Mesendoderm (in vitro differentiated cells): Measurements from ENCODE around the gene SETD5.

ENCODE experiments used
- DNase-seq: peaks from one replicate; pipeline ENCODE4 v3.0.0; 2013
- H2AK5ac ChIP-seq: 2 replicates; pipeline ENCODE4 v1.6.1; 2013; ENCODE audit warnings: low read length, inconsistent platforms
- H2BK120ac ChIP-seq: 2 replicates; pipeline ENCODE4 v1.6.1; 2013; ENCODE audit warnings: low read depth, mild to moderate bottlenecking, low read length, moderate library complexity, mixed read lengths
- H2BK15ac ChIP-seq: replicated peaks from 2 replicates; pipeline ENCODE4 v1.6.1; 2013; ENCODE audit warnings: low read depth, mild to moderate bottlenecking, moderate library complexity
- H2BK5ac ChIP-seq: 2 replicates; pipeline ENCODE4 v1.6.1; 2013; ENCODE audit warnings: low read length, inconsistent platforms
- H3K18ac ChIP-seq: 2 replicates; pipeline ENCODE4 v1.6.1; 2013; ENCODE audit warnings: mild to moderate bottlenecking, low read length, mixed read lengths
- H3K23ac ChIP-seq: one replicate; pipeline ENCODE4 v1.6.1; 2013; ENCODE audit warnings: low read length
- H3K27ac ChIP-seq: 2 replicates; pipeline ENCODE4 v1.5.1; 2013; ENCODE audit warnings: low read depth, mild to moderate bottlenecking, inconsistent platforms, low read length, moderate library complexity
- H3K27me3 ChIP-seq: 2 replicates; pipeline ENCODE4 v1.6.1; 2013; ENCODE audit warnings: low read length, control low read depth, mild to moderate bottlenecking, inconsistent platforms; ENCODE audit not compliant: insufficient read depth, poor library complexity
- H3K36me3 ChIP-seq: 2 replicates; pipeline ENCODE4 v1.6.1; 2013; ENCODE audit warnings: low read length, inconsistent platforms; ENCODE audit not compliant: control insufficient read depth, insufficient read depth
- H3K4ac ChIP-seq: one replicate; pipeline ENCODE4 v1.6.1; 2013; ENCODE audit warnings: low read depth, mild to moderate bottlenecking, low read length, moderate library complexity
- H3K4me1 ChIP-seq: 2 replicates; pipeline ENCODE4 v1.6.1; 2013; ENCODE audit warnings: low read depth, low read length, inconsistent platforms; ENCODE audit not compliant: control insufficient read depth
- H3K4me2 ChIP-seq: 2 replicates; pipeline ENCODE4 v1.6.1; 2013; ENCODE audit warnings: low read length
- H3K4me3 ChIP-seq: 2 replicates; pipeline ENCODE4 v1.5.1; 2013; ENCODE audit warnings: mild to moderate bottlenecking, low read length
- H3K56ac ChIP-seq: one replicate; pipeline ENCODE4 v1.6.1; 2013; ENCODE audit warnings: low read length
- H3K79me1 ChIP-seq: 2 replicates; pipeline ENCODE4 v1.6.1; 2013; ENCODE audit warnings: low read length, inconsistent platforms
- H3K79me2 ChIP-seq: 2 replicates; pipeline ENCODE4 v1.6.1; 2013; ENCODE audit warnings: mild to moderate bottlenecking, low read length; ENCODE audit not compliant: control insufficient read depth, insufficient read depth
- H3K9ac ChIP-seq: 2 replicates; pipeline ENCODE4 v1.6.1; 2013; ENCODE audit warnings: low read length, inconsistent platforms
- H4K5ac ChIP-seq: one replicate; pipeline ENCODE4 v1.6.1; 2013; ENCODE audit warnings: low read length
- H4K8ac ChIP-seq: one replicate; pipeline ENCODE4 v1.6.1; 2013; ENCODE audit warnings: low read depth, mild to moderate bottlenecking, control low read depth, low read length, moderate library complexity
- WGBS: extraction: QIAGEN DNeasy Blood & Tissue Kit; methylation state at CpG from one replicate; pipeline ENCODE4 v1.1.7; 2013; ENCODE audit warnings: low lambda C conversion rate, missing lambda C conversion rate; ENCODE audit not compliant: insufficient coverage; ENCODE audit errors: extremely low coverage; 5-methylcytosine and 5-hydroxymethylcytosine counted together

Gene SETD5

DNA sequence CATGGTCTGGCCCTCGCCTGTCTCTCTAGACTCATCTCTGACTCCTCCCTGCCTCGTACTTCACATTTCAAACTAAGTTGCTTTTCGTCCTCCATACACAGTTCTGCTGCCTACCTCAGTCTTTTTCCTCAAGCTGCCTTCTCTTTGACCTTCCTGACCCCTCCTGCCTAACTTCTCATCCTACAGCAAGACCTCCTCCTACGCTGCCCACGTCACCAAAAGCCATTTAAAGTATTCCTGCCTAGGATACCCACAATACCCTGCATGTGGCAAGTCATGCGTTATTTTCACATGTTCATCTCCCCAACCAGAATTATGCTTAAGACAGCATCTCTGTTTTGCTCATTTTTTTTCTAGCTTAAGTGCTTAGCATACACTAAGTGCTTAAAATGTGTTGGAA is 99.5 kb downstream of the SETD5 start:
- Histone ChIP-seq H2BK15ac (no peak overlapping the region), H4K8ac (no peak overlapping the region), H2BK120ac (no peak overlapping the region), H3K4ac (no peak overlapping the region), H3K4me1 (no peaks in the 10 kb centered on the region), H3K36me3 (no peaks in the 10 kb centered on the region), H3K4me2 (no peak overlapping the region), H3K23ac (no peak overlapping the region), H3K4me3 (no peak overlapping the region), H3K79me2 (no peaks in the 10 kb centered on the region), H3K27ac (no peak overlapping the region), H3K9ac (no peak overlapping the region), H3K27me3 (no peaks in the 10 kb centered on the region), H4K5ac (no peak overlapping the region), H3K79me1 (no peaks in the 10 kb centered on the region), H2BK5ac (no peak overlapping the region), H3K56ac (no peak overlapping the region), H2AK5ac (no peak overlapping the region), H3K18ac (no peak overlapping the region)
- no peak for DNase-seq
- WGBS = no CpG with 5 or more reads among the region's 6 CpGs

DNA sequence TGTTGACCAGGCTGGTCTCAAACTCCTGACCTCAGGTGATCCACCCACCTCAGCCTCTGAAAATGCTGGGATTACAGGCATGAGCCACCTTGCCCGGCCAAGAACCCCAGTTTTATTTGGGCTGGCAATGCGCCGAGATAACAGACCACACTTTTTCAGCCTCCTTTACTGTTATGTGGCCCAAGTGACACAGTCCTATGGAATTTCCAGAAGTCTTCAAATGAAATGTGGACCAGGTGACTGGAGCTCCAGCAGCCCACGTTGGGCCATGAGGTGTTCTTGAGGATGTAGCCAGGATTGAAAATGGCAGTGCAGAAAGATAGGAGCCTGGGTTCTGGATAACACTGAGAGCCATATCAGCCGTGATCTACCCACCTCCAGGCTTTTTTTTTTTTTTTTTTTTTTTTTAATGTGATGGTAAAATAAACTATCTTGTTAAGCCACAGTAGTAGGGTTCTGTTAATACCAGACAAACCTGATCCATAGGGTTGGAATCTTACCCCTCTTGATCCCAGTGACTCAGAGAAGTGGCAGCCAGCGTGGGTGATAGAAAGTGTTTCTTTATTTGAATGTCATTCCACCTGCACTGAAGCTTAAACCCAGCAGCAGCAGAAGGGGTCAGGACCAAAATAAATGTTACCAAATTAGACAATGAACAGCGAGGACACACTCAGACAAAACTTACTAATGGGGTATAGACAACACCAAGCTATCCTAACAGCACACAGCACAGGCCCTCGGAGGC is 100.6 kb downstream of the SETD5 start:
- H3K27me3 ChIP-seq = no peaks in the 10 kb centered on the region
- no peak overlapping the region for H2BK5ac ChIP-seq
- no peak overlapping the region for H2BK120ac ChIP-seq
- H3K23ac ChIP-seq = no peak overlapping the region
- WGBS = no CpG with 5 or more reads among the region's 8 CpGs
- H3K4me2 ChIP-seq = no peak overlapping the region
- H3K4ac ChIP-seq = no peak overlapping the region
- no peak for DNase-seq
- H3K79me2 ChIP-seq = no peaks in the 10 kb centered on the region
- no peaks in the 10 kb centered on the region for H3K4me1 ChIP-seq
- no peak overlapping the region for H3K4me3 ChIP-seq
- H3K56ac ChIP-seq = no peak overlapping the region
- H4K5ac ChIP-seq = no peak overlapping the region
- no peak overlapping the region for H4K8ac ChIP-seq
- H3K27ac ChIP-seq = no peak overlapping the region
- H2AK5ac ChIP-seq = no peak overlapping the region
- no peaks in the 10 kb centered on the region for H3K36me3 ChIP-seq
- H3K18ac ChIP-seq = no peak overlapping the region
- no peak overlapping the region for H3K9ac ChIP-seq
- H2BK15ac ChIP-seq = no peak overlapping the region
- H3K79me1 ChIP-seq = no peaks in the 10 kb centered on the region

DNA sequence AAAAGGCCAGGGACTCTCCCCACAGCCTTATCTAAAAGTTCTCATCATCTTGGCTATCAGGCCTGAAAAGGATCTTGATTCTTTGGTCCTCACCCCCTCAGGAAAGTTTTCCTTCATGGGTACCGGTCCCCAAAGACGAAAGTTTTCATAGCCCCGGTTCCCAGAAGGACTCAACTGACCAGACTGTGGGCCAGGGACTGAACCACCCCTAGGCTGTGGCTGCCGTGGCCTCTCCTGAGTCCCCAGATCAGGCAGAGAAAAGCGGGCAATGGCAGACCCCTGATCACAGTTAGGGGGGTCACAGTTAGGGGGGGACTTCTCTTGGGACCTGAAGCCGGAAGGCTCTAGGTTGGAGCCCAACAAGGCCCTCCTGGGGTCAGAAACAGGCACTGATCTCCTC is 101.4 kb downstream of the SETD5 start:
- H2AK5ac ChIP-seq = no peak overlapping the region
- no peaks in the 10 kb centered on the region for H3K4me1 ChIP-seq
- H3K23ac ChIP-seq = no peak overlapping the region
- H4K5ac ChIP-seq = no peak overlapping the region
- no peak overlapping the region for H2BK120ac ChIP-seq
- no peak overlapping the region for H3K56ac ChIP-seq
- H3K27me3 ChIP-seq = no peaks in the 10 kb centered on the region
- no peak overlapping the region for H3K4me2 ChIP-seq
- H2BK5ac ChIP-seq = no peak overlapping the region
- H4K8ac ChIP-seq = no peak overlapping the region
- H3K9ac ChIP-seq = no peak overlapping the region
- H3K18ac ChIP-seq = no peak overlapping the region
- no peak for DNase-seq
- H3K27ac ChIP-seq = no peak overlapping the region
- H3K4me3 ChIP-seq = no peak overlapping the region
- no peaks in the 10 kb centered on the region for H3K36me3 ChIP-seq
- no peak overlapping the region for H3K4ac ChIP-seq
- H2BK15ac ChIP-seq = no peak overlapping the region
- H3K79me2 ChIP-seq = no peaks in the 10 kb centered on the region
- no peaks in the 10 kb centered on the region for H3K79me1 ChIP-seq
- no CpG with 5 or more reads among the region's 6 CpGs for WGBS

DNA sequence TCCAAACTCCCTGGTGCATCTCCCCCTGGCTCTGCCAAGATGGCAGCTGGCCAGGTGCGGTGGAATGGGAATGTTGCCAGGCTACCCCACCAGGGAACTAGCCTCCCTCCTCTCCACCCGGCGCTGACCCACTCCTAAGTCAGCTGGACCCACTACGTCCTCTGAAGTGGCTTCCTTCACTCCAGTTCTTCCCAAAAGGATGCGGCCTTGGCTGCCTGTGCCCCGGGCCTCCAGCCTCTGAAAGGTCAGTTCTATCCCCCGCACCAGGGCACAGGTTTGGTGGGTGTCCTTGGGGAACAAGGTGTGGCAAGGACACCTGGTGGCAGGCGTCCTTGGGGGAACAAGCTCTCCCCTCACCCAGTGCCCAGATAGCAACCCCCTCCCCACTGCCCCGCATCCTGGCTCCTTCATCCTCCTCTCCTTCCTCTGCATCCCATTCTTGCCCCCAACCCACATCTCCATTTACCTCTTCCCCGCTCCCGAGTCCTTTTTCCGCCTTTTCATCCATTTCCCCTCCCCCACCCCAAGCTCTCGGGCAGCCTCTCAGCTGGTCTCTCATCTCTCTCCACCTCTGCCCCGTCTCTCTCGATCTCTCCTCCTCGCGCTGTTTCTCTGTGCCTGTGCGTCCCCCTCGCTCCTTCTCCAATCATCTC is 102.2 kb downstream of the SETD5 start:
- no peaks in the 10 kb centered on the region for H3K27me3 ChIP-seq
- H2BK5ac ChIP-seq = no peak overlapping the region
- no peaks in the 10 kb centered on the region for H3K79me1 ChIP-seq
- peak overlapping the region; percentile 74 for H3K56ac ChIP-seq
- no peak overlapping the region for H2BK120ac ChIP-seq
- H3K23ac ChIP-seq = no peak overlapping the region
- H3K27ac ChIP-seq = no peak overlapping the region
- DNase-seq = peak; percentile 31
- WGBS = no CpG with 5 or more reads among the region's 19 CpGs
- H3K9ac ChIP-seq = peak overlapping the region; percentile 68
- H3K79me2 ChIP-seq = no peaks in the 10 kb centered on the region
- H3K4me2 ChIP-seq = peak overlapping the region; percentile 98
- no peak overlapping the region for H3K4ac ChIP-seq
- no peaks in the 10 kb centered on the region for H3K4me1 ChIP-seq
- H4K5ac ChIP-seq = no peak overlapping the region
- H4K8ac ChIP-seq = no peak overlapping the region
- peak overlapping the region; percentile 50 for H3K4me3 ChIP-seq
- no peak overlapping the region for H3K18ac ChIP-seq
- no peak overlapping the region for H2BK15ac ChIP-seq
- H2AK5ac ChIP-seq = no peak overlapping the region
- no peaks in the 10 kb centered on the region for H3K36me3 ChIP-seq

DNA sequence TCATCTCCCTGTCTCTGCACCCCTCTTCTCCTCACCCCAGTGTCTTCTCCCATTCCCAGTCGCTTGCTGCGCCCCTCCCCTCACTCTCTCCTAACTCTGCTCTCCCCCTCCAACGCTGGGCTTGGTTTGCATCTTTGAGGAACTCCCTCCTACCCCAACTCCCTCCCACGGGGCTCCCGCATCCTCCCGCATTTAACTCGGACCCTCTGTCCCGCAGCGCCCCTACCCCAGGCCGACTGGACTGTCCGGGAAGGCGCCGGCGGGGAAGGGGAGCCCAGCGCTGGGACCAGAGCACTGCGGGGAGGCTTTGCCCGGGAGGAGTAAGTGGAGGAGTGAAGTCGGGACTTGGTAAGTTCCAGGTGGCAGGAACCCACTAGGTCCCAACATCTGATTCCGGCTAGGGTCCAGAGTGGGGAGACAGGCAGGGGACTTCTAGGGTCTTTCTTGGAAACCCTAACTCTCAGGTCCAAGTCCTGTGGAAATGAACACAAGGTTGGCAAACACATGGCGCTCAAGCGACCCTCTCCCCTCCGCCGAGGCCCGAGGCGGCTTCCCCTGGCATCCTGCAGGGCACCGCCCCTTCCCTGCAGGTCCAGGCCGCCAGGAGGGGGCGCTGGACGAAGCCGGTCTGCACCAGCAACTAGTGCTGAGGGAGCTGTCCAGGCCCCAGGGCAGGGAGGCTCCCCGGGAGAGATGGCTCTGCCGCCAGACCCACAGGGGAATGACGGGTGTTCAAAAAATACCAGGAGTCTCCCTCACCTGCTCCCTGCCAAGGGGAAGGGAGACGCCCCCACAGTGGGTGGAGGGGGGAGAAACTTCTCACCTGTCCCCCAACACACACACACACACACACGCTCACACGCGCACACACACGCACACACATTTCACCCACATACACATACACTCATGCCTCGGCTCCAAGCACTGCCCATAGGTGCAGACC is 103.0 kb downstream of the SETD5 start:
- Histone ChIP-seq H3K4me2 (peak overlapping the region; percentile 98), H3K4me3 (peak overlapping the region; percentile 50), H2BK120ac (no peak overlapping the region), H2AK5ac (no peak overlapping the region), H4K5ac (no peak overlapping the region), H3K4ac (no peak overlapping the region), H2BK15ac (no peak overlapping the region), H3K23ac (no peak overlapping the region), H3K4me1 (no peaks in the 10 kb centered on the region), H3K79me2 (no peaks in the 10 kb centered on the region), H3K18ac (no peak overlapping the region), H4K8ac (no peak overlapping the region), H3K27me3 (no peaks in the 10 kb centered on the region), H3K9ac (peak overlapping the region; percentile 68), H2BK5ac (no peak overlapping the region), H3K56ac (peak overlapping the region; percentile 74), H3K27ac (no peak overlapping the region), H3K79me1 (no peaks in the 10 kb centered on the region), H3K36me3 (no peaks in the 10 kb centered on the region)
- DNase-seq = peak; percentile 86
- WGBS = no CpG with 5 or more reads among the region's 39 CpGs
